CD4-positive, alpha-beta T cell (primary cell): ENCODE measurements around the gene SCRN1. TPM values are rescaled to one million over a fixed set of nuclear protein-coding genes. Genes with fewer than 3 reads are reported as not detected.

Experiments
- ATAC-seq: fragments of 200-7000 bp; cut with Tn5 transposase; one replicate; pipeline ENCODE4 v1.10.0; 2022; ENCODE audit warnings: mild to moderate bottlenecking; ENCODE audit not compliant: poor library complexity
- CTCF ChIA-PET: fragments of 350-600 bp; sonication (Branson Sonifier 250); formaldehyde crosslinking; loops from one replicate; lab custom pipeline; 2021; ENCODE audit warnings: antibody characterized with exemption, inconsistent platforms; lab: Charles Lee
- POLR2A ChIA-PET: fragments of 350-600 bp; sonication (Branson Sonifier 250); formaldehyde crosslinking; loops from one replicate; lab custom pipeline; 2021; ENCODE audit warnings: antibody characterized with exemption, inconsistent platforms; lab: Charles Lee
- DNase-seq, 14 experiments: peaks; one replicate each; pipeline ENCODE4 v3.0.0-alpha.2; 2013 to 2020; ENCODE audit warnings: mixed read lengths in 2 of 14
- H3K27ac ChIP-seq, 2 donors: one replicate each; pipeline versions ENCODE4 v1.5.1 to v1.7.0; 2013; ENCODE audit warnings: low read length in 2 of 2, low read depth in 1 of 2, mild to moderate bottlenecking in 1 of 2
- H3K27me3 ChIP-seq, 2 experiments: 1 replicate in 1 of 2; 2 replicates in 1 of 2; pipeline versions ENCODE4 v1.6.1 to v1.7.0; 2013; ENCODE audit warnings: low read length in 2 of 2, control low read depth in 1 of 2, mild to moderate bottlenecking in 1 of 2, moderate library complexity in 1 of 2; ENCODE audit not compliant: insufficient read depth in 2 of 2, control insufficient read depth in 1 of 2
- H3K36me3 ChIP-seq: one replicate; pipeline ENCODE4 v1.6.1; 2013; ENCODE audit warnings: low read length, control low read depth; ENCODE audit not compliant: insufficient read depth
- H3K4me1 ChIP-seq: one replicate; pipeline ENCODE4 v1.6.1; 2013; ENCODE audit warnings: low read length, control low read depth; ENCODE audit not compliant: insufficient read depth
- H3K4me3 ChIP-seq: one replicate; pipeline ENCODE4 v1.5.1; 2013; ENCODE audit warnings: mild to moderate bottlenecking, low read length, moderate library complexity
- H3K9me3 ChIP-seq, 2 experiments: 1 replicate in 1 of 2; 2 replicates in 1 of 2; pipeline versions ENCODE4 v1.6.1 to v1.7.0; 2013; ENCODE audit warnings: low read length in 2 of 2, mild to moderate bottlenecking in 2 of 2, control low read depth in 1 of 2, moderate library complexity in 1 of 2; ENCODE audit not compliant: control insufficient read depth in 1 of 2, insufficient read depth in 1 of 2
- H3K27ac Mint-ChIP-seq: one replicate; pipeline ENCODE4 v1.8.0; 2020; ENCODE audit warnings: mixed read lengths
- H3K27me3 Mint-ChIP-seq: one replicate; pipeline ENCODE4 v1.8.0; 2021; ENCODE audit warnings: mixed read lengths
- H3K36me3 Mint-ChIP-seq: one replicate; pipeline ENCODE4 v1.8.0; 2021; ENCODE audit warnings: low read depth, mixed read lengths
- H3K4me1 Mint-ChIP-seq: one replicate; pipeline ENCODE4 v1.8.0; 2021; ENCODE audit warnings: low read depth, mixed read lengths
- H3K4me3 Mint-ChIP-seq: one replicate; pipeline ENCODE4 v1.8.0; 2020; ENCODE audit warnings: mild to moderate bottlenecking, mixed read lengths
- H3K9me3 Mint-ChIP-seq: one replicate; pipeline ENCODE4 v1.8.0; 2020; ENCODE audit warnings: mixed read lengths
- intact Hi-C, 2 experiments: fragments of 100-400 bp; cut with DNase I in 1 of 2; cut with micrococcal nuclease in 1 of 2; formaldehyde crosslinking; loops; one replicate each; pipeline versions ENCODE4 v1.15.1 to v1.9.0; 2023 to 2025; cut with DNase I, micrococcal nuclease
- total RNA-seq, 174 experiments: library from RNA in 2 of 174; stranded (reverse) in 2 of 174; gene quantifications; one replicate each; pipeline ENCODE4 v1.2.3 and lab custom pipeline; 2021 to 2026
- TF ChIP-seq, protein P1 (sequence below): fragments of 200-600 bp; IDR thresholded peaks from one replicate; pipeline ENCODE4 v1.8.0; 2022; ENCODE audit warnings: antibody characterized with exemption, mild to moderate bottlenecking

SCRN1 gene
- total RNA-seq, 2 experiments from 2014 or later, result 2.4 to 3.2 TPM

DNA sequence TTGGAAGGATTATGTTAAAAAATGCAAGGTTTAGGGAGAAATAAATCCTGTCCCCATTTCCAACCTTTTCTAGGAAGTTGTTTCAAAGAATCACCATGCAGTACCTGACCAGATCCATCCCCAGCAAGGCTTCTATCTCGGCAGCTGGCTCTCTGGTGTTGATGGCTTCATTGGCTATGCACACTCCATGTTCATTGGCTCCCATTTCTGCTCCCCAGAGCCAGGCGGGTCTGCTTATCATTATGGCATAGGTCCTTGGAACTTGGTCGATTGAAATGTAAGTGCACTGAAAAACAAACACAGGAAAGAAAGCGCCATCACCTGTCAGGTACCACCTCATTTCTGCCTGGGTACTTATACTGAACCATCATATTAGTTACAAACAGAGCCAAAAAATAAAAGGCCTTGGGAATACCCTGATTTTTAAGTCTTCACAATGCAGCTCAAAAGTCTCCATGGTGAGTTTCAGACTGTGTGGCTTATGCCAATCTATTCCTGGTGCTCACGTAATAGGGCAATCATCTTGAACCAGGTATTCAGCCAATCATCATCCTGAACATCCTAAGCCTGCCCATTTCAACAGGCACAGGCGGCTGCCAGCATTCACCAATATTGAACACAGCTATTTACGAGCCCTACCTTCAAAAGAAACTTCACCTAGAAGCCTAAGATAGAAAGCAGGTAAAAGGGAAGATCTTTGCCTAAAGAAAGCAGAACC is 34.4 kb downstream of the SCRN1 start:
- no peaks in the 10 kb centered on the region for H3K9me3 Mint-ChIP-seq
- no peak overlapping the region for H3K4me3 ChIP-seq
- no peak overlapping the region for H3K27ac ChIP-seq
- H3K4me1 ChIP-seq, result peaks cover 5% of the 10 kb centered on the region
- CTCF ChIA-PET, result no interaction called here
- no peaks in the 10 kb centered on the region for H3K27me3 ChIP-seq
- no peaks in the 10 kb centered on the region for H3K36me3 ChIP-seq
- intact Hi-C loops, result loop anchor here in 1 of 2 experiments (10.0 kb wide), 1 partner anchor 1200 kb away; no protein-coding TSS in a partner anchor
- no peak for DNase-seq
- POLR2A ChIA-PET, result no interaction called here
- ATAC-seq, result no peak
- H3K4me1 Mint-ChIP-seq, result peaks cover 16% of the 10 kb centered on the region
- H3K4me3 Mint-ChIP-seq, result no peak overlapping the region
- H3K27me3 Mint-ChIP-seq, result no peaks in the 10 kb centered on the region
- no peak overlapping the region for H3K27ac Mint-ChIP-seq
- TF ChIP-seq, protein P1, sequence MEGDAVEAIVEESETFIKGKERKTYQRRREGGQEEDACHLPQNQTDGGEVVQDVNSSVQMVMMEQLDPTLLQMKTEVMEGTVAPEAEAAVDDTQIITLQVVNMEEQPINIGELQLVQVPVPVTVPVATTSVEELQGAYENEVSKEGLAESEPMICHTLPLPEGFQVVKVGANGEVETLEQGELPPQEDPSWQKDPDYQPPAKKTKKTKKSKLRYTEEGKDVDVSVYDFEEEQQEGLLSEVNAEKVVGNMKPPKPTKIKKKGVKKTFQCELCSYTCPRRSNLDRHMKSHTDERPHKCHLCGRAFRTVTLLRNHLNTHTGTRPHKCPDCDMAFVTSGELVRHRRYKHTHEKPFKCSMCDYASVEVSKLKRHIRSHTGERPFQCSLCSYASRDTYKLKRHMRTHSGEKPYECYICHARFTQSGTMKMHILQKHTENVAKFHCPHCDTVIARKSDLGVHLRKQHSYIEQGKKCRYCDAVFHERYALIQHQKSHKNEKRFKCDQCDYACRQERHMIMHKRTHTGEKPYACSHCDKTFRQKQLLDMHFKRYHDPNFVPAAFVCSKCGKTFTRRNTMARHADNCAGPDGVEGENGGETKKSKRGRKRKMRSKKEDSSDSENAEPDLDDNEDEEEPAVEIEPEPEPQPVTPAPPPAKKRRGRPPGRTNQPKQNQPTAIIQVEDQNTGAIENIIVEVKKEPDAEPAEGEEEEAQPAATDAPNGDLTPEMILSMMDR, result no peak
- peaks cover 0 to 10% of the 10 kb centered on the region in 2 experiments for H3K9me3 ChIP-seq
- H3K36me3 Mint-ChIP-seq, result no peaks in the 10 kb centered on the region

DNA sequence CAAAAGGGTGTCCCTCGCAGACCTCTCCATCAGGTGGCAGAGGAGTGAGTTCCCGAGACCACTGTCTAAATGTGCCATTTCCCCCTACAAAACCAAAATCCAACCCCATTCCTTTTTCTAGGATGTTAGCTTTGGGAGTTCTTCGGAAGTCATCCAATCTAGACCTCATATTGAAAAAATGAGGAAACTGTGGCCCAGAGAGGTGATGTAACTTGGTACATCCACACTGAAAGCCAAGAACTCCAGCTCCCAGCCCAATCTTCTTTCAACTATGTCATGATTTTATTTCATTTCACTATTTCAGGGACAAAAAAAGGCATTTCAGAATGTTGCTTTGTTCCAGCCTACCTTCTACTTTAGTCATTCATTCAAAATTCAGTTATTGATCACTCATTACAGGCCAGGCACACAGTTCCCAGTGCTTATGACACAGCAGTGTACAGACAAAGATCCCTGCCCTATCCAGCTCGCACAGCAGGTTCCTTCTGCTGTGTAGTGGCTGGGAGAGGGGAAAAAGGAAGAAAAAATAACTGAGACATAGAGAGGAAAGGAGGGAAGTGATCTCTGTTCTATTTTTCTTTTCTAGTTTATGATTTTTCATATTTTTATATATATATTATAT is 35.8 kb downstream of the SCRN1 start:
- Histone ChIP-seq H3K27me3 (no peaks in the 10 kb centered on the region), H3K9me3 (peaks cover 0 to 17% of the 10 kb centered on the region in 2 experiments), H3K27ac (no peak overlapping the region), H3K4me1 (peaks cover 5% of the 10 kb centered on the region), H3K36me3 (no peaks in the 10 kb centered on the region), H3K4me3 (no peak overlapping the region)
- Mint-ChIP-seq H3K27me3 (no peaks in the 10 kb centered on the region), H3K36me3 (no peaks in the 10 kb centered on the region), H3K4me1 (peaks cover 16% of the 10 kb centered on the region), H3K27ac (no peak overlapping the region), H3K9me3 (no peaks in the 10 kb centered on the region), H3K4me3 (no peak overlapping the region)
- POLR2A ChIA-PET, result no interaction called here
- ATAC-seq, result no peak
- TF ChIP-seq, protein P1, result no peak
- intact Hi-C loops, result loop anchor here in 1 of 2 experiments (10.0 kb wide), 1 partner anchor 1199 kb away; no protein-coding TSS in a partner anchor
- CTCF ChIA-PET, result no interaction called here
- DNase-seq, result no peak

DNA sequence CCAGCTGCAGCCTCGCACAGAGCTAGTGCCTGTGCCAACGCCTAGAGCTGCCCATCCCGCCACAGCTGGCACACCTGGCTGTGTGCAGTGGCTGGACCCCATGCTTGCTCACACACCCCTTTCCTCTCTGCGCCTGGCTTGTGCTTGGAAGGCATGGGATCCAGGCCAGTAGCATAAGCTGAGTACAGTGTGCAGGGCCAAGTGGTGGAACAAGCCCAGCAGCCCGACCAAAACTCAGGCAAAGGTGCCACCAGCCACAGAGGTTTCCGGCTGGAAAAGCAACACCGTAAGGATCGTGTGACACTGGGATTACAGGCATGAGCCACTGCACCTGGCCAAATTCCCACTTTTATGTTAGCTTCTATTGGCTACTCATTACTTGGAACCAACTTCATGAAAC is 38.4 kb downstream of the SCRN1 start:
- H3K4me1 ChIP-seq, result peaks cover 4% of the 10 kb centered on the region
- no peak overlapping the region for H3K4me3 ChIP-seq
- H3K36me3 ChIP-seq, result no peaks in the 10 kb centered on the region
- no peaks in the 10 kb centered on the region for H3K27me3 ChIP-seq
- H3K27ac Mint-ChIP-seq, result no peak overlapping the region
- H3K27ac ChIP-seq, result no peak overlapping the region
- no peaks in the 10 kb centered on the region for H3K9me3 Mint-ChIP-seq
- DNase-seq (no peak), ATAC-seq (no peak)
- peaks cover 12% of the 10 kb centered on the region for H3K4me1 Mint-ChIP-seq
- H3K27me3 Mint-ChIP-seq, result no peaks in the 10 kb centered on the region
- intact Hi-C loops, result loop anchor here in 1 of 2 experiments (10.0 kb wide), 1 partner anchor 1196 kb away; no protein-coding TSS in a partner anchor
- CTCF ChIA-PET, result no interaction called here
- POLR2A ChIA-PET, result no interaction called here
- no peaks in the 10 kb centered on the region for H3K36me3 Mint-ChIP-seq
- H3K9me3 ChIP-seq, result peaks cover 0 to 17% of the 10 kb centered on the region in 2 experiments
- H3K4me3 Mint-ChIP-seq, result no peak overlapping the region
- TF ChIP-seq, protein P1, result no peak
